Sciatic nerve (tissue), 2 donors: Measurements from ENCODE around the gene RRP7A. TPM values are rescaled to one million over a fixed set of nuclear protein-coding genes. Genes with fewer than 3 reads are reported as not detected.

ENCODE experiments used
- ATAC-seq: fragments of 200-7000 bp; cut with Tn5 transposase; one replicate; pipeline ENCODE4 v1.9.1; 2020; ENCODE audit warnings: mild to moderate bottlenecking, moderate library complexity
- DNase-seq: peaks from one replicate; pipeline ENCODE4 v3.0.0-alpha.2; 2020; ENCODE audit warnings: low spot score
- intact Hi-C: fragments of 100-400 bp; cut with DNase I; formaldehyde crosslinking; loops from one replicate; pipeline ENCODE4 v1.14.2; 2022
- total RNA-seq: library from RNA; stranded (reverse); fragmentation: NEBNext Ultra II Directional; extraction: Animal tissue kit (Norgen Biotek cat#: 25700); gene quantifications from one replicate; pipeline ENCODE4 v1.2.1, GENCODE V29; 2021
- donor health status: DM: no; HTN: no; CAD: no.
- donor health status: DM: no; HTN: no; CAD: no.

The RRP7A gene
- total RNA-seq, 1 donor from 2014 or later = 39.6 TPM

DNA sequence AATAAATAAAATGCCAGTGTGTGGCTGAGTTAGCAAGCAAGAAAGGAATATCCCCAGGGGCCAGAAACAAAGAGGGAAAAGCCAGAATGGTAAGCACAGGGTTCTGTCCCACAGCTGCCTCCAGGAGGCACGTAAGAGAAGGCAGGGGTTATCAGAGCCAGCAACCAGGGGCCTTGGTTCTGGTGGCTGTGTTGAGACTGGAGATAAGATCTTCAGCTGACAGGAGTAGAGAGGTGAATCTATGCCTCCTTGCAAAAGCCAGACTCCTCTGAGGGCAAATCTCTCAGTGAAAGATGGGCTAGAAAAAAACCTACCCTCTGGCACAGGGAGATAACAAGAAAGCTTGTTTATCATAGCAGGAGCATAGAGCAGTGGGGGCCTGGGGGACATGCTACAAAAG, 57.6 kb downstream of the RRP7A start:
- ATAC-seq (no peak), DNase-seq (no peak)

DNA sequence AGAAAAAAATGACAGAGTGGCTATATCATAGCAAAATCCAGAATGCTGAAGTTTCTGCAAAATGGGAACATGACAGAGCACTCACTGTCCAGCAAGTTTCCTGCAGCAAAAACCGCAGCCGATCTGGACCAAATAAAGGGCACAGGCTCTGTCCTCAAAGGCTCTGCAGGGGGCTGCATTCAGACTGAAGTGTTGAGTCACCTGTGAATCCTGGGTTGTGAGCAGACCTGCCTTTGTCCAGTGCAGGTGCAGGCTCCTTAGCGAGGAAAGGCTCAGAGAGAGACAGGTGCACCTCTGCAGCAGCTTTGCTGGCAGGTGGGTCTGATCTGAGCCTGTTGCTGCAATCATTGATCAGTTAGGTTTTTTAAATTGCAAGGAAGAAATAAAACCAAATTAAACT, 58.1 kb downstream of the RRP7A start:
- DNase-seq (no peak), ATAC-seq (no peak)
- intact Hi-C loops = loop anchor here (10.0 kb wide), 1 partner anchor 1593 kb away; no protein-coding TSS in a partner anchor

More for the DNA sequence above, 57.6 kb downstream of the RRP7A start:
- intact Hi-C loops = loop anchor here (10.0 kb wide), 1 partner anchor 1593 kb away; no protein-coding TSS in a partner anchor

Other genes with a start within 250 kb of the RRP7A start
- gene TCF20, start 249.1 kb downstream of the RRP7A start, total RNA-seq = 46.1 TPM
- gene NFAM1, start 87.4 kb downstream of the RRP7A start, total RNA-seq = 6.6 TPM
- gene SERHL2, start 34.2 kb upstream of the RRP7A start, total RNA-seq = 7.8 TPM
- 81.5 TPM for gene POLDIP3, start 95.1 kb upstream of the RRP7A start, total RNA-seq
- gene ATP5MGL, start 120.8 kb upstream of the RRP7A start, total RNA-seq = 0.45 TPM
- 241 TPM for gene CYB5R3, start 129.6 kb upstream of the RRP7A start, total RNA-seq
- 106 TPM for gene A4GALT, start 201.1 kb upstream of the RRP7A start, total RNA-seq